Transverse colon (tissue), 3 donors: Measurements from ENCODE around the gene NUCB1.

Source experiments
- POLR2A ChIP-seq: fragments of 450-650 bp; IDR thresholded peaks from one replicate; pipeline ENCODE4 v1.6.1; 2016; ENCODE audit warnings: antibody characterized with exemption, mild to moderate bottlenecking, moderate library complexity
- TF ChIP-seq, protein P1 (sequence below), 5 experiments: fragments of 200-600 bp in 3 of 5; fragments of 450-650 bp in 2 of 5; sonication (generic) in 3 of 5; IDR thresholded peaks; 1 replicate in 2 of 5; 2 replicates in 3 of 5; pipeline ENCODE4 v1.5.1; 2016 to 2017; ENCODE audit warnings: antibody characterized with exemption in 5 of 5, inconsistent platforms in 3 of 5, mild to moderate bottlenecking in 2 of 5, moderate library complexity in 1 of 5

GRCh38 chr19:48873476-48874302 lies 26.4 kb upstream of the NUCB1 start:
- TF ChIP-seq, protein P1, sequence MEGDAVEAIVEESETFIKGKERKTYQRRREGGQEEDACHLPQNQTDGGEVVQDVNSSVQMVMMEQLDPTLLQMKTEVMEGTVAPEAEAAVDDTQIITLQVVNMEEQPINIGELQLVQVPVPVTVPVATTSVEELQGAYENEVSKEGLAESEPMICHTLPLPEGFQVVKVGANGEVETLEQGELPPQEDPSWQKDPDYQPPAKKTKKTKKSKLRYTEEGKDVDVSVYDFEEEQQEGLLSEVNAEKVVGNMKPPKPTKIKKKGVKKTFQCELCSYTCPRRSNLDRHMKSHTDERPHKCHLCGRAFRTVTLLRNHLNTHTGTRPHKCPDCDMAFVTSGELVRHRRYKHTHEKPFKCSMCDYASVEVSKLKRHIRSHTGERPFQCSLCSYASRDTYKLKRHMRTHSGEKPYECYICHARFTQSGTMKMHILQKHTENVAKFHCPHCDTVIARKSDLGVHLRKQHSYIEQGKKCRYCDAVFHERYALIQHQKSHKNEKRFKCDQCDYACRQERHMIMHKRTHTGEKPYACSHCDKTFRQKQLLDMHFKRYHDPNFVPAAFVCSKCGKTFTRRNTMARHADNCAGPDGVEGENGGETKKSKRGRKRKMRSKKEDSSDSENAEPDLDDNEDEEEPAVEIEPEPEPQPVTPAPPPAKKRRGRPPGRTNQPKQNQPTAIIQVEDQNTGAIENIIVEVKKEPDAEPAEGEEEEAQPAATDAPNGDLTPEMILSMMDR (IDR thresholded peaks at IDR 0.05), result peak in 1 of 5 experiments; percentile 7
- TF ChIP-seq POLR2A, result no peak
